Testis (tissue), 2 donors: ENCODE results near the gene UBAC2.

Experiments used
- CTCF ChIP-seq, 3 experiments: fragments of 450-650 bp in 2 of 3; fragments of 200-600 bp in 1 of 3; sonication (generic) in 1 of 3; IDR thresholded peaks; one replicate each; pipeline ENCODE4 v1.5.1; 2016 to 2019; ENCODE audit warnings: antibody characterized with exemption in 3 of 3, mild to moderate bottlenecking in 2 of 3, moderate library complexity in 1 of 3
- POLR2A ChIP-seq: fragments of 450-650 bp; IDR thresholded peaks from one replicate; pipeline ENCODE4 v1.6.1; 2017; ENCODE audit warnings: antibody characterized with exemption, mild to moderate bottlenecking, moderate library complexity

DNA sequence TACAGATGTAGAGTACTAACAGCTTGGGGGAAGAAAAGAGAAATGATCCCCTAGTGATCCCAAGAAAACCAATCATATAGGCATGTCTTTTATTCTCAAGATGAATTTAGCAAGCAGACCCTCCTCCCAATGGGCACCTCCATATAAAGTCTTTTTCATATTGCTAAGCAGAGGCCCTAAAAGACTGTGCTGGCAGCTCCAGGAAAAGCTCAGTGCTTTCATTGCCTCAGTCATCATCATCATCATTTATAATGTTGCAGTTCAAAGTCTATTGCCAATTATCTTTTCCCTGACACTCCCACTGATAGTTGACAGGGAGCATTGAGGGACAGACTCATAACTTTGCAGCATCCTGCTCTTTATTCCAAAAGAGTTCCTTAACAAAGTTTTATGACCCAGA, 93.5 kb downstream of the UBAC2 start:
- TF ChIP-seq CTCF (IDR thresholded peaks at IDR 0.05) (no peak), POLR2A (no peak)
